IPS DF 6.9 (cell line): ENCODE results near the gene WIF1.

Experiments
- DNase-seq: peaks from one replicate; pipeline ENCODE4 v3.0.0-alpha.2; 2013; ENCODE audit warnings: low read depth, low spot score
- H3K27ac ChIP-seq: one replicate; pipeline ENCODE4 v1.5.1; 2013; ENCODE audit warnings: low read length, control low read depth
- H3K27me3 ChIP-seq: 2 replicates; pipeline ENCODE4 v1.6.1; 2013; ENCODE audit warnings: mild to moderate bottlenecking, low read length; ENCODE audit not compliant: control insufficient read depth, insufficient read depth
- H3K36me3 ChIP-seq: 2 replicates; pipeline ENCODE4 v1.6.1; 2013; ENCODE audit warnings: low read length; ENCODE audit not compliant: control insufficient read depth, insufficient read depth
- H3K4me1 ChIP-seq: 2 replicates; pipeline ENCODE4 v1.6.1; 2013; ENCODE audit warnings: low read length; ENCODE audit not compliant: control insufficient read depth, insufficient read depth
- H3K4me3 ChIP-seq: 2 replicates; pipeline ENCODE4 v1.5.1; 2013; ENCODE audit warnings: mild to moderate bottlenecking, low read length
- H3K9me3 ChIP-seq: 2 replicates; pipeline ENCODE4 v1.6.1; 2013; ENCODE audit warnings: low read length, inconsistent platforms; ENCODE audit not compliant: control insufficient read depth, insufficient read depth
- WGBS: extraction: QIAGEN DNeasy Blood & Tissue Kit; methylation state at CpG from one replicate; pipeline ENCODE4 v1.1.7; 2013; ENCODE audit warnings: mixed read lengths, missing lambda C conversion rate; ENCODE audit not compliant: insufficient read length, insufficient coverage; 5-methylcytosine and 5-hydroxymethylcytosine counted together

Gene WIF1

GRCh38 chr12:65121049-65121955 lies at the start of gene WIF1:
TSS of gene WIF1 (minus strand) at chr12:65121305. CDS start at chr12:65121191, 114 bp downstream.
- WGBS, result no CpG with 5 or more reads among the region's 73 CpGs
- H3K4me1 ChIP-seq, result peaks cover 1% of the 10 kb centered on the region; the same call in 1 of the 2 replicates
- H3K9me3 ChIP-seq, result no peaks in the 10 kb centered on the region
- H3K27me3 ChIP-seq, result peaks cover 5% of the 10 kb centered on the region; the same call in 1 of the 2 replicates
- H3K27ac ChIP-seq, result no peak within 1 kb of the TSS
- DNase-seq, result peak; percentile 31
- peak within 1 kb of the TSS; percentile 50; the same call in 1 of the 2 replicates for H3K4me3 ChIP-seq
- H3K36me3 ChIP-seq, result no peaks in the 10 kb centered on the region

- no peaks in the 10 kb centered on the region for H3K27me3 ChIP-seq
- WGBS, result no CpG with 5 or more reads among the region's 47 CpGs
- no peaks in the 10 kb centered on the region for H3K4me1 ChIP-seq
- peak overlapping the region; percentile 95 for H3K4me3 ChIP-seq
- DNase-seq, result no peak
- H3K9me3 ChIP-seq, result no peaks in the 10 kb centered on the region
- no peaks in the 10 kb centered on the region for H3K36me3 ChIP-seq
- H3K27ac ChIP-seq, result no peak overlapping the region
These were observed 49.2 kb upstream of the WIF1 start for GRCh38 chr12:65170209-65170881.

GRCh38 chr12:65169320-65170208 lies 48.5 kb upstream of the WIF1 start, which contains the start of gene LEMD3:
TSS of gene LEMD3 (plus strand) at chr12:65169583. CDS start at chr12:65169597, 14 bp downstream.
- no peaks in the 10 kb centered on the region for H3K36me3 ChIP-seq
- H3K9me3 ChIP-seq, result no peaks in the 10 kb centered on the region
- peak; percentile 87 for DNase-seq
- H3K4me3 ChIP-seq, result peak within 1 kb of the TSS; percentile 95
- H3K27me3 ChIP-seq, result no peaks in the 10 kb centered on the region
- WGBS, result no CpG with 5 or more reads among the region's 91 CpGs
- no peaks in the 10 kb centered on the region for H3K4me1 ChIP-seq
- no peak within 1 kb of the TSS for H3K27ac ChIP-seq

- H3K9me3 ChIP-seq, result no peaks in the 10 kb centered on the region
- no peak for DNase-seq
- H3K4me3 ChIP-seq, result peak overlapping the region; percentile 95; the same call in 1 of the 2 replicates
- no peaks in the 10 kb centered on the region for H3K4me1 ChIP-seq
- no peaks in the 10 kb centered on the region for H3K36me3 ChIP-seq
- H3K27ac ChIP-seq, result no peak overlapping the region
- H3K27me3 ChIP-seq, result no peaks in the 10 kb centered on the region
- WGBS, result no CpG with 5 or more reads among the region's 11 CpGs
These were observed 47.7 kb upstream of the WIF1 start for GRCh38 chr12:65168681-65169319.

- Histone ChIP-seq H3K4me1 (no peaks in the 10 kb centered on the region), H3K27me3 (no peaks in the 10 kb centered on the region), H3K9me3 (no peaks in the 10 kb centered on the region), H3K27ac (no peak overlapping the region), H3K4me3 (no peak overlapping the region), H3K36me3 (no peaks in the 10 kb centered on the region)
- no peak for DNase-seq
These were observed 43.7 kb upstream of the WIF1 start for GRCh38 chr12:65164774-65165173.

- Histone ChIP-seq H3K4me3 (no peak overlapping the region), H3K36me3 (no peaks in the 10 kb centered on the region), H3K27ac (no peak overlapping the region), H3K9me3 (no peaks in the 10 kb centered on the region), H3K27me3 (no peaks in the 10 kb centered on the region), H3K4me1 (no peaks in the 10 kb centered on the region)
- WGBS, result no CpG with 5 or more reads among the region's 2 CpGs
- DNase-seq, result no peak
These were observed 43.1 kb upstream of the WIF1 start for GRCh38 chr12:65164244-65164643.

- no peak overlapping the region for H3K27ac ChIP-seq
- WGBS, result no CpG with 5 or more reads among the region's 1 CpG
- no peaks in the 10 kb centered on the region for H3K36me3 ChIP-seq
- no peaks in the 10 kb centered on the region for H3K27me3 ChIP-seq
- no peaks in the 10 kb centered on the region for H3K4me1 ChIP-seq
- DNase-seq, result no peak
- H3K4me3 ChIP-seq, result no peak overlapping the region
- H3K9me3 ChIP-seq, result no peaks in the 10 kb centered on the region
These were observed 41.5 kb upstream of the WIF1 start for GRCh38 chr12:65162609-65163008.

GRCh38 chr12:65157091-65157490 lies 36.0 kb upstream of the WIF1 start:
- Histone ChIP-seq H3K4me1 (no peaks in the 10 kb centered on the region), H3K9me3 (no peaks in the 10 kb centered on the region), H3K27me3 (no peaks in the 10 kb centered on the region), H3K4me3 (no peak overlapping the region), H3K27ac (no peak overlapping the region), H3K36me3 (no peaks in the 10 kb centered on the region)
- DNase-seq, result no peak
- no CpG with 5 or more reads among the region's 4 CpGs for WGBS

- H3K27ac ChIP-seq, result no peak overlapping the region
- no peak for DNase-seq
These were observed 35.3 kb upstream of the WIF1 start for GRCh38 chr12:65156366-65156841.

More at GRCh38 chr12:65156366-65156841, 35.3 kb upstream of the WIF1 start:
- H3K4me1 ChIP-seq, result no peaks in the 10 kb centered on the region
- H3K4me3 ChIP-seq, result no peak overlapping the region
- no peaks in the 10 kb centered on the region for H3K9me3 ChIP-seq
- no CpG with 5 or more reads among the region's 2 CpGs for WGBS
- no peaks in the 10 kb centered on the region for H3K27me3 ChIP-seq
- H3K36me3 ChIP-seq, result no peaks in the 10 kb centered on the region
